ENCODE measurements around the gene RPL32.
A peak's percentile ranks its signal among the peaks of the same experiment; 100 is the strongest.

RPL32 gene

GRCh38 chr3:12875857-12876836, 34.8 kb upstream of the RPL32 start:
- no peak for DNase-seq (ENCODE audit: low read depth)
- no peak overlapping the region for H3K4me3 ChIP-seq (ENCODE audit: low read depth, low read length)
- TF ChIP-seq CTCF (IDR thresholded peaks at IDR 0.05; ENCODE audit: low read depth, low read length, missing control alignments): no peak

DNA sequence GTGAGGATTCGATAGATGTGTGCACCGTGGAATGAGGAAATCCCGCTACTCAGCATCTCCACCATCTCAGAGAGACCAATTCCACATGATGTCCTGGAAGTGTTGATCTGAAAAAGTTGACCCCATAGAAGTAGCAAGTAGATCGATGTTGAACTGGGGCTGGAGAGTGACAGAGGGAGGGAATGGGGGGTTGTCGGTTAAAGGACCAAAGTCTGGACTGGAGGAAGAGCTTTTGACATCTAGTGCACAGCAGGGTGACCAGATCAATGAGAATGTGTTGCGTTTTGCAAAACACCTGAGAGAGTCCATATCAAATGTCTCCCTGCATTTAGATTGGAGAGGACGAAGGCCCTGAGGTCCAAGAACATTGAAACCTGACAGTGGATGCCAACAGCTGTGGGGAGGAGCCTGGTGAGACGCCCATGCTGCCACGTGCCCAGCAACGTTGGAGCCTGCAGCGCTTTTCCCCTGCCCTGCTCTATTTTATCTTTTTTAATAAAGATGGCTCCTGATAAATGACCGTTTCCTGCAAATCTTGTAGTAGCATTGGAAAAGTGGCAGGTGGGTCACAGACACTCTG, 30.1 kb upstream of the RPL32 start:
- no peak overlapping the region for H3K4me3 ChIP-seq (ENCODE audit: low read depth, low read length)
- no peak for DNase-seq (ENCODE audit: low read depth)
- TF ChIP-seq CTCF (IDR thresholded peaks at IDR 0.05; ENCODE audit: low read depth, low read length, missing control alignments): no peak

GRCh38 chr3:12870942-12871341, 29.6 kb upstream of the RPL32 start:
- H3K4me3 ChIP-seq (ENCODE audit: low read depth, low read length): no peak overlapping the region
- TF ChIP-seq CTCF (IDR thresholded peaks at IDR 0.05; ENCODE audit: low read depth, low read length, missing control alignments): no peak
- DNase-seq (ENCODE audit: low read depth): peak; percentile 24

- H3K4me3 ChIP-seq (ENCODE audit: low read depth, low read length): peak overlapping the region; percentile 33
- DNase-seq (ENCODE audit: low read depth): no peak
- TF ChIP-seq CTCF (IDR thresholded peaks at IDR 0.05; ENCODE audit: low read depth, low read length, missing control alignments): no peak
These were observed 27.8 kb upstream of the RPL32 start for GRCh38 chr3:12869035-12869621.

DNA sequence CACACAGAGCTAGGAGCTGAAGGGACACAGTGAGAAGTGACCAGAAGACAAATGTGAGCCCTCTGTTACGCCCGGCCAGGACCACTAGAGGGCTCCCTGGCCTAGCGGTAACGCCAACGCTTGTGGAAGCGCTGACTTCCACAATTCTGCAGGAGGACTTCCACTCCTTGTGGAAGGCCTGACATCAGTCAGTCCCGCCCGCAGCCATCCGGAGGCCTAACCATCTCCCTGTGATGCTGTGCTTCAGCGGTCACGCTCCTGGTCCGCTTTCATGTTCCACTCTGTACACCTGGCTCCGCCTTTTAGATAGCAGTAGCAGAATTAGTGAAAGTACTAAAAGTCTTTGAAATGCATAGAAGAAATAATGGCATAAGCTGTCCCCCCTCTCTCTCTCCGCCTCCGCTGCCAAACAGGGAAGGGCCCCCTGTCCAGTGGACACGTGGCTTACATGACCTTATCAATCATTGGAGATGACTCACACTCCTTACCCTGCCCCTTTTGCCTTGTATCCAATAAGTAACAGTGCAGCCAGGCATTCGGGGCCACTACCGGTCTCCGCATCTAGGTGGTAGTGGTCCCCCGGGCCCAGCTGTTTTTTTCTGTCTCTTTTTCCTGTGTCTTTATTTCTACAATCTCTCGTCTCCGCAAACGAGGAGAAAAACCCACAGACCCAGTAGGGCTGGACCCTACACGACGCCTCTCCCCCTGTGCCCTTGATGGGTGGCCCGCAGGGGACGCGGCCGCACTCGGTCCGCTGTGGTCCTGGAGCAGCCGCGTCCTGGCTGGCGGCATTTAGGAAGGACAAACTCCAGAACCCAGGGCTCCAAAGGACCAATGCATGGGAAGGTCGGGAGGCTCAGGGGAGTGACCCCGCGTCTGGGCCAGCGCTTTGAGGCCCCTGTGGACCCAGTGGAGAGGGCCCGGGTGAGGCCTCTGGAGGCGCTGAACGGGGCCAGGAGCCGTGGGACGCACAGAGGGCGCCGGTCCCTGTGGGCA, 27.0 kb upstream of the RPL32 start:
- H3K4me3 ChIP-seq (ENCODE audit: low read depth, low read length): peak overlapping the region; percentile 33
- TF ChIP-seq CTCF (IDR thresholded peaks at IDR 0.05; ENCODE audit: low read depth, low read length, missing control alignments): peak; percentile 94
- DNase-seq (ENCODE audit: low read depth): peak; percentile 31

DNA sequence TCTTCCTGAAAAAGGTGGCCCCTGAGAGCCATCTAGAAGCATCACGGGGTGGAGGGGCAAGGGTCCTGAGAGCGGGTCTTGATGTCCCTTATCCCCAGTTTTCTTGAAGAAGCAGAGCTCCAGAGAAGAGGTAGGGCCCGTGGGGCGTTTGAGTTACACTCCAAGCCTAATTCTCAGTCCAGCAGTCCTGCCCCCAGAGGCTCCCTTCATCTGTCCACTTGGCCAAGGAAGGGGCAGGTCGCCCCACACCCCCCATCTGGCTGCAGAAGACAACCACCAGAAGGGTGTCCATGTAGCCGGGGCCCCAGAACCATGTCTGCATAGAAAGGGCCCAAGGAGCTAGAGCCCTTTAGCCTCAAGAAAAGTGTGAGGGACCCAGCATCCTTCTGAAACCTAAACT, 25.5 kb upstream of the RPL32 start:
- TF ChIP-seq CTCF (IDR thresholded peaks at IDR 0.05; ENCODE audit: low read depth, low read length, missing control alignments): no peak
- DNase-seq (ENCODE audit: low read depth): no peak

More for the DNA sequence above, 25.5 kb upstream of the RPL32 start:
- H3K4me3 ChIP-seq (ENCODE audit: low read depth, low read length): no peak overlapping the region
